HG03280 (cell line): Measurements from ENCODE around the gene ANKRD22.
"Not testable (repeated sequence)": the region's sequence is repeated elsewhere in the genome, so short reads cannot be mapped to it uniquely, and the experiment has no call there.

Experiments
- ATAC-seq: cut with Tn5 transposase; IDR thresholded peaks from one replicate; pipeline ENCODE4 v1.9.1; 2021; ENCODE audit warnings: mild to moderate bottlenecking, moderate library complexity; ENCODE audit not compliant: unreplicated experiment

Gene ANKRD22

GRCh38 chr10:88838766-88839350 lies 12.8 kb downstream of the ANKRD22 start:
- no peak for ATAC-seq

DNA sequence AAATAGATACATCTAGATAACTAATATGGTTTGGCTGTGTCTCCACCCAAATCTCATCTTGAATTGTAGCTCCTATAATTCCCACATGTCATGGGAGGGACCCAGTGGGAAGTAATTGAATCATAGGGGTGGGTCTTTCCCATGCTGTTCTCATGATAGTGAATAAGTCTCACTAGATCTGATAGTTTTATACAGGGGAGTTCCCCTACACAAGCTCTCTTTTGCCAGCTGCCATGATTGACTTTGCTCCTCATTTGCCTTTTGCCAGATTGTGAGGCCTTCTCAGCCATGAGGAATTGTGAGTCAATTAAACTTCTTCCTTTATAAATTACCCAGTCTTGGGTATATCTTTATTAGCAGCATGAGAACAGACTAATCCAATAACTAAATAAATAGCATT lies 14.0 kb downstream of the ANKRD22 start:
- ATAC-seq, result not testable (repeated sequence)

GRCh38 chr10:88835910-88836221 lies 15.8 kb downstream of the ANKRD22 start:
- ATAC-seq, result peak; percentile 16

DNA sequence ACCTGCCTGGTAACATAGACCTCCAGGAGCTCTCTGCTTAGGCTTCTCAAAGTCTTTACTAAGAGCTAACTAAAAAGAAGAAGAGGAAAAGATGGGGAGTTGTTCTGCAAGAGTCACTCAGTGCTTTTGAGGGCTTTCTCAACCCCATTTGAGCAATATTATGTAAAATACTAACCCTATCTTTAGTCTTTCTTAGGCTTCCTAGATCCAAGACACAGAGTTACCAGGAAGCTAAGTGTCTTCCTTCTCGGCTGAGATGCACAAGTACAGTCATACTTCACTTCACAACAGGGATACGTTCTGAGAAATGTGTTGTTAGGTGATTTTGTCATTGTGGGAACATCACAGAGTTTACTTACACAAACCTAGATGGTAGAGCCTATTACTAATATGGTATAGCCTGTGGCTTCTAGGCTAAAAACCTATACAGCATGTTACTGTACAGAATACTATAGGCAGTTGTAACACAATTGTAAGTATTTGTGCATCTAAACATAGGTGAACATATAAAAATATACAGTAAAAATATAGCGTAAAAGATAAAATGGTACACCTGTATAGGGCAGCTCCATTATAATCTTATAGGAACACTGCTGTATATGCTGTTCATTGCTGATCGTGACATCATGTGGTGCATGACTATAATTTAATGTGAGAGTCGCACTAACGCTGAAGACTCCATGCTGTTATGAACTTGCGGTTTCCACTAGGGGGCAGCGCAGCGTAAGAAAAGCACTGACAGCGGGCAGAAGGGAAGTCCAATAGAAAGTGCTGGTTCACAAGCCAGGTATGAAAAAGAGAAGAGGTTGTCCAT lies 16.3 kb downstream of the ANKRD22 start:
- ATAC-seq, result peak; percentile 90

- no peak for ATAC-seq
Observed at GRCh38 chr10:88833723-88834122, 17.9 kb downstream of the ANKRD22 start.

DNA sequence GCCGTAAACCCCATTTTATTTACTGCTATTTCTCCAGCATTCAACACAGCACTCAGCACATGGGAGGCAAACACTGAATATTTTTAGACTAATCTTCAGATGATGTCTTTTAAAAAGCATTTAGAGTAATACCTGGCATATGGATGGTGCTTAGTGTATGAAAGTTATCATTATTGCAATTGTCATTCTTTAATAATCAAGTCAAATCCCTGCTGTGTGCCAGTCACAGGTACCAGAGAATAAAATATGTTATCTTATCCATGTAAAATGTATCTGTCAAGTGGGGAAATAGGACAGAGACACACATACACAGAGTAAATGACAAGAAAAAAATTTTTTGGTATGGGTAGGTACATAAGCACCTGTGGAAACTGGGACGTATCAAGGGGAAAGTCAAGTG lies 18.5 kb downstream of the ANKRD22 start:
- no peak for ATAC-seq

- ATAC-seq, result no peak
Observed at GRCh38 chr10:88832376-88832775, 19.3 kb downstream of the ANKRD22 start.

- no peak for ATAC-seq
Observed at GRCh38 chr10:88831709-88832108, 19.9 kb downstream of the ANKRD22 start.

DNA sequence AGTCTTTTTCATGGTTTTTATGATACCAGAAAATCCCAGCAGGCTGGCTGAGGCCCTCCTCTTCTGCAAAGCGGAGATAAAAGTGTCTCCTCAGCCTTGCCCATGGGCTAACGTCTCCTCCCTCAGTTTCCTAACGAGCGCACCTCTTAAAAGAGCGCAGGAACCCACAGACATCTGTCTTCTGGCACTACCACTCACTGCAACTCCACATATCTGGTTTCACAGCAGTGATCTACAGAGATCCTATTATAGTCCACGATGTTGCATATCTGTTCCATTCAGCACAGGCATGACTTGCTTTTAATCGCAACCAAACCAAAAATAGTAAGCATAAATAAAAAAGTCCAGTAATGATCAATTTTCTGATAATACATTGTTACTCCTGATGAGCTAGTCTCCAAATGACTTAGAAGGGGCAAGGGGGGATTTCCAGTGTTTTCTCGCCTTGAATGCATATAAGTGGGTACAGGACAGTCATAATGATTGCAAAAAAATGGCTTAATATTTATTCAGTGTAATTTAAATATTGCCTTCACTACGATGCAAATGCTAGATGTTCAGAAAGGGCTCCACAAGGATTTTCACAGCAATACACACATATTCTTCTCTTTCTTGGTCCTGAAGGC lies 20.9 kb downstream of the ANKRD22 start:
- ATAC-seq, result no peak

DNA sequence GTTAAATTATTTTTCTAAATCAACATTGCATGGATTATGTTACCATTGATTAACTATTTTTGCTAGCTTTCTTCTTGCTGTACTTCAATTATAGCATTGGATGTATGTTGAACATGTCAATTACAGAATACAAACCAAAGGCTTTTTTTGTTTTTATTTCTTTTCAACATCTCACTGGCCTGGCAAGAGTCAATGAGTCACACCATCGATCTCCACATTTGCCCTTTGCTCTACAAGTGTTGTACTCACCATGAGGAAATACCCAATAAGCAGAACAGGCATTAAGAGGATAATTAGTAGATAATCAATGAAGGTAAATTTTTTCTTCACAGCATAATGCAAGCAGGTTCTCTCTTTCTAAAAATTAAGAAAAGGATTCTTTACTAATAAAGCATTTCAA lies 23.3 kb downstream of the ANKRD22 start:
- ATAC-seq, result no peak

DNA sequence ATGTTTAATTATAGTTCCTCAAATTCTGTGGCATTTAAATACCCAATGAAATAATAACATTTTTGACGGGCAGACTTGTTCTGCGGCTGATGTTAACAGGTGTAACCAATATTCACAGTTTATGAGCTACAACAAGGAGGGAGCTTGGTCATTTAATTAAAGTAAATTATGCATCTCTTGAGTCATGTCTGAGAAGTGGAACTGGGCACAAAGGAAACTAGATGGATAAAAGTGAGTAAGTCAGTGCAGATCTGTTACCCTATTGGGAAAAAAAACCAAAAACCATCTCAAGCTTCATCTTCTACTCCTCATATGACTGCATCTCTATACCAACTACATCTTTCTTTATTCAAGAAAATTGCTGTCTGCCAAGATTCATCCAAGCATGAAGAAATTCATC lies 24.0 kb downstream of the ANKRD22 start:
- ATAC-seq, result no peak

GRCh38 chr10:88826388-88826787 lies 25.3 kb downstream of the ANKRD22 start:
- no peak for ATAC-seq

GRCh38 chr10:88820748-88821401 lies 30.8 kb downstream of the ANKRD22 start:
- ATAC-seq, result no peak

DNA sequence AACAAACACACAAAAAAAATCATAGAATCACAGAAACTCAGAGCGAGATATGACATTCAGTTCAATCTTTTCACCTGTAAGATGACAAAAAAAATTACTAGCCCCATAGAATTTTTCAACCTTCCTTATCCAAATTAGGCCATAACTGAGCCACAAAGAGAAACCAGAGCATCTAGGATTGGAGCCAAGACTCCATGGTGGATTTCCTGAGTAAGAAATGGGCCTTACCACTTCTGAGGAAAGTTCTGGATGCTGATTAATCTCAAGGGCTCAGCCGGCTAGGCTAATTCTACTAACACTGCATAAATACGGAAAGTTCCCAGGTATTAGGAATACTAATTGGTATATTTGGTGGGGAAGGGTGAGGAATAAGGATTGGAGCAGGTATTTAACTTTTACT lies 32.4 kb downstream of the ANKRD22 start:
- ATAC-seq, result no peak

DNA sequence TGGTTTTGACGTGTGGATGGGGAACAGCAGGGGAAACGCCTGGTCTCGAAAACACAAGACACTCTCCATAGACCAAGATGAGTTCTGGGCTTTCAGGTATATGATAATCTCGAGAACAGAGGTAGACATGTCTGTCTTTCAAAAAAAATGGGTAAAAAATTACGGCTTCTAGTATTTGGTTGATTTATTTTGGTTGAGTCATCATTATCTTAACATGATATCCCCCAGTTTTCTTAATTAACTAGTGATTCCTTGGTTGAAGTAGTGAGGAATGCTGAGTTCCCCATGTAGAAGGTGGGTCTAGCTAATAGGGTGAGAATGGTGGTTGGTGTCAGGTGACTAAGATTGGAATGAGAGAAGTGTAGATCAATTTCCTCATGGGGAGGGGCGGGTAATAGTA lies 38.4 kb downstream of the ANKRD22 start:
- ATAC-seq, result no peak

DNA sequence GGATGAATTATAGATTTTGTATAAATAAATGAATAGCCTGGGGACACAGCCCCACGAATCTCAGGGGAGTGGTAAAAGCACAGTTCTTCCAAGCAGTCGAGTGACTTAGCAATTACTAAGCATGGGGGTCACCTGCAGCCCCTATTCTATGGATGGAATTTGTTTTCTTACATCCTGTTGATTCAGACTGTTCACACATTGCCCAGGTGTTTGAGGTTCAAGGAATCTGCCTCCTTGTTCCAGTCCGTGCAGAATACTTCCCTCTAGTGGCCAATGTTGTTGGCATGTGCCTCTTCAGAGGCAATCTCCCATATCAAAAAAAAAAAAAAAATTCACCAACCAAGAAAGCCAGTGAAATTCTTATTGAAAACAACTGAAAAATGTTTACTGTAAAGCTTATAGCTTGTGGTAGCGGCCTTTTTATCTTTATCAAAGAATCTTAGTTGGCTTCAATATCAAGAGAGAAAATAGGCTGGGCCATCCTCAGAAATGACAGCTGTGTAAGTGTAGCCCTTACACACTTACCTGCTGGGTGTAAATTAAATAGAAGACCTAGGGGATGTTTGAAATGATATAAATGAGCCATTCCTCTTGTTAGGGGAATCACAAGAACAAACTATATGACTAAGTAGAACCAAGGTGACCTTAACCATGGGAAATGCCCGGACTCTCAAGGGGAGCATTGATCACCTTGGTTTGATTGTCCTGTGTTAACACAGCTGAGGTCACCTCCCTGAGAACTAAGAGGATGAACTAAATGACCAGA lies 41.3 kb downstream of the ANKRD22 start:
- ATAC-seq, result no peak

DNA sequence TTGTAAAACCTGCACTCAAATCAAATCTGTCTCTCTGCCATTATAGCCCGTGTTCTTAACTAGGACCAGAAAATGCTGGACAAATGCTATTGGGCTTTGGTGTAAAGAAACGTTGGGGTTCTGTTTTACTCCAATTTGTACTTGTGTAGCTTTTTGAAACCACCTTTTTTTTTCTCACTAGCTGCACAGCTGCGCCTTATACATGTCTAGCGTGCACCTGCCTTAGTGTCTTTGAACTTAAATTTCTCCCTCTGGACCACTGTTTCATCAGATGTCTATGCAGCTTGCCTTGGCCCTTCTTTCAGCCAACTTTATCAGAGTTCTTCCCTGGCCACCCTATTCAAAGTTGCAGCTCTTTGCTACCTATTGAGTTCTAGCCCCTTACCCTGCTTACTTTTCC lies 42.0 kb downstream of the ANKRD22 start:
- no peak for ATAC-seq

DNA sequence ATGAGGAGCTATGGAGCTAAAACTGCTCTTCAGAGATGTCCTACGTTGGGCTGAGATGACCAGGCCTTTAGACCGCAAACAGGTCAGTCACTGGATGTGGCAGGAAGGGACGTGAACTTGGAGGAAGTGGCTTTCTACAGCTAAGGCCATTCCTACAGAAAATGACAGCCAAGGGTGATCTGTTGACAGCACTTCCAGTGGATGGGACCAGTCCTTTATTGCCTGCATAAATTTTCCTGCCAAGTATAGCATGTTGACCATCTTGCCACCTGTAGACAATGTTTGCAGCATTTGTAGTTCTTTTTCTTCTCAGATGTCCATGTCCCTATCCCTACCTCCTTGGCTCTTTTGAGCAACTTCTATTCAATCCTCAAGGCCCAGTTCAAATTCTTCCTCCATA lies 45.7 kb downstream of the ANKRD22 start:
- no peak for ATAC-seq

GRCh38 chr10:88805361-88805760 lies 46.3 kb downstream of the ANKRD22 start:
- ATAC-seq, result no peak

DNA sequence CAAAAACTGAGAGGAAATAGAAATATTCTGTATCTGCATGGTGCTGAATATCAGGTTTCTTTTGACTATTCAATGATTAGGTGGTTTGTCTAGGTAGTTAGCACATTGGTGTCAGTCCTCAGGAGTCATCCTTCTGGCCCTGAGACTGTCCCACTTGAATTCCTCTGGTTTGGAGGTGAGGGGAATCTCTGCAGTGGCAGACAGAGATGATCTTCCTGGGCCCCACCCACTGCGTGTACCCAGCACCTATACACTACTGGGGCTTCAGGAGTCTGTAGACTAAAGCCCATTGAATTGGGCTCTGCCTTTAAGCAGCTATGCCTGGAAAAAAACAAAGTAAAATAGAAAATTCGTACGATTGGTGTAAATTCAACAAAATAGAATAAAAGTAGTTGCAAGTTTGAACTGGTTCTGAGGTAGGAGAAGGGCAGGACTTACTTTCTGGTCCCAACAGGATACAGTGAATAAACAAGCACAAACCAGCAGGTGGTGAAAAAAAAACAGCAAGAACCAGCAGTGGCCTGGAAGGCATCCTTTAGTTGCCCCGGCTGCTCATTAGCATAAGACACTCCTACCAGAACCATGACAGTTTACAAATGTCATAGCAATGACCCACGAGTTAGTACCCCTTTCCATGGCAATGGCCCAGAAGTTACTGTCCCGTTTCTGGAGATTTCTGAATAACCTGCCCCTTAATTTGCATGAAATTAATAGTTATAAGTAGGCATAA lies 47.4 kb downstream of the ANKRD22 start:
- no peak for ATAC-seq
